GM12873 (cell line): Measurements from ENCODE around the gene CRISP3.

Experiments used
- CTCF ChIP-seq: IDR thresholded peaks from 2 replicates; pipeline ENCODE4 v1.5.1; 2012; ENCODE audit warnings: low read depth, mild to moderate bottlenecking, moderate library complexity, low read length, control low read depth; ENCODE audit not compliant: insufficient read depth; ENCODE audit errors: missing control alignments

CRISP3 gene

GRCh38 chr6:49775043-49775442 lies 30.9 kb upstream of the CRISP3 start:
- no peak for TF ChIP-seq CTCF

GRCh38 chr6:49772285-49772684 lies 28.1 kb upstream of the CRISP3 start:
- no peak for TF ChIP-seq CTCF

GRCh38 chr6:49766762-49767161 lies 22.6 kb upstream of the CRISP3 start:
- no peak for TF ChIP-seq CTCF

- no peak for TF ChIP-seq CTCF
Measured at GRCh38 chr6:49764571-49765236, 20.5 kb upstream of the CRISP3 start.

GRCh38 chr6:49743429-49743828 lies 759 bp downstream of the CRISP3 start:
- TF ChIP-seq CTCF = no peak

GRCh38 chr6:49739423-49739822 lies 4.8 kb downstream of the CRISP3 start:
- no peak for TF ChIP-seq CTCF

GRCh38 chr6:49736017-49736508 lies 8.1 kb downstream of the CRISP3 start:
- no peak for TF ChIP-seq CTCF
